K562 (cell line): ENCODE data around the gene RO60. TPM values are rescaled to one million over a fixed set of nuclear protein-coding genes. Genes with fewer than 3 reads are reported as not detected.

ENCODE experiments used
- ATAC-seq: fragments of 200-7000 bp; cut with Tn5 transposase; 3 replicates; pipeline ENCODE4 v1.9.1; 2020; ENCODE audit warnings: moderate library complexity
- BruUV-seq: library from RNA; stranded (reverse); fragments of 400-500 nt; replicated peaks from 2 replicates; lab custom pipeline; 2021; lab: Mats Ljungman, UMichigan
- CTCF ChIA-PET: fragments of 300-600 bp; formaldehyde crosslinking; extraction: SDS; loops from one replicate; lab custom pipeline; 2021; ENCODE audit warnings: low intra/inter-chr PET ratio; lab: Yijun Ruan, JAX
- POLR2A ChIA-PET: fragments of 300-600, 350-650 bp; sonication (Branson Sonifier 250); formaldehyde crosslinking; extraction: SDS; loops from one replicate; lab custom pipeline; 2021; ENCODE audit warnings: antibody characterized with exemption, inconsistent platforms; lab: Yijun Ruan, JAX
- DNase-seq, 4 experiments: peaks; one replicate each; pipeline versions ENCODE4 v3.0.0 to v3.0.0-alpha.2; 2011 to 2018; ENCODE audit warnings: low spot score in 3 of 4, mixed read lengths in 3 of 4; ENCODE audit errors: extremely low read depth in 1 of 4
- FAIRE-seq: peaks from 2 replicates; lab custom pipeline; 2011; peaks lifted over from hg19 to GRCh38; lab: Jason Lieb, UNC
- H2AFZ ChIP-seq: 2 replicates; pipeline ENCODE4 v1.6.0; 2011; ENCODE audit warnings: low read depth, low read length, control low read depth, inconsistent platforms
- H3K27ac ChIP-seq: fragments of 200-600 bp; 3 replicates; pipeline ENCODE4 v1.8.0; 2011; ENCODE audit warnings: low read depth, mild to moderate bottlenecking, control low read depth, inconsistent platforms, low read length, moderate library complexity, mixed read lengths; ENCODE audit errors: extremely low read depth
- H3K27me3 ChIP-seq, 2 experiments: fragments of 300-600 bp in 1 of 2; 2 replicates in 1 of 2; 3 replicates in 1 of 2; pipeline versions ENCODE4 v1.6.0 to v1.8.0; 2011; ENCODE audit warnings: inconsistent platforms in 2 of 2, low read length in 2 of 2, mild to moderate bottlenecking in 1 of 2, mixed read lengths in 1 of 2, moderate library complexity in 1 of 2; ENCODE audit not compliant: control insufficient read depth in 2 of 2, insufficient read depth in 2 of 2
- H3K36me3 ChIP-seq: fragments of 300-600 bp; 3 replicates; pipeline ENCODE4 v1.8.0; 2011; ENCODE audit warnings: mild to moderate bottlenecking, low read length, inconsistent platforms; ENCODE audit not compliant: control insufficient read depth, insufficient read depth
- H3K4me1 ChIP-seq, 2 experiments: fragments of 200-600 bp in 1 of 2; replicated peaks in 1 of 2; 2 replicates in 1 of 2; 3 replicates in 1 of 2; pipeline versions ENCODE4 v1.5.1 to v1.8.0; 2011; ENCODE audit warnings: inconsistent platforms in 2 of 2, low read length in 2 of 2, mild to moderate bottlenecking in 1 of 2, mixed read lengths in 1 of 2, moderate library complexity in 1 of 2; ENCODE audit not compliant: control insufficient read depth in 2 of 2, insufficient read depth in 2 of 2
- H3K4me2 ChIP-seq: 2 replicates; pipeline ENCODE4 v1.6.1; 2011; ENCODE audit warnings: low read length, control low read depth, inconsistent platforms, mixed read lengths; ENCODE audit not compliant: insufficient read depth
- H3K4me3 ChIP-seq: fragments of 200-600 bp; sonication (generic), shearing (Covaris generic); 2 replicates; pipeline ENCODE4 v1.5.1; 2016; ENCODE audit warnings: control low read depth, inconsistent platforms
- H3K79me2 ChIP-seq: fragments of 200-600 bp; 3 replicates; pipeline ENCODE4 v1.8.0; 2011; ENCODE audit warnings: low read length, inconsistent platforms; ENCODE audit not compliant: control insufficient read depth, insufficient read depth
- H3K9ac ChIP-seq, 2 experiments: 2 replicates each; pipeline versions ENCODE4 v1.6.0 to v1.6.1; 2011; ENCODE audit warnings: low read depth in 2 of 2, low read length in 2 of 2, control low read depth in 1 of 2, inconsistent platforms in 1 of 2, mild to moderate bottlenecking in 1 of 2, mixed read lengths in 1 of 2; ENCODE audit not compliant: insufficient read depth in 1 of 2
- H3K9me1 ChIP-seq: one replicate; pipeline ENCODE4 v1.6.0; 2011; ENCODE audit warnings: inconsistent platforms, mild to moderate bottlenecking, low read length, moderate library complexity; ENCODE audit not compliant: control insufficient read depth, insufficient read depth
- H3K9me3 ChIP-seq: replicated peaks from 2 replicates; pipeline ENCODE4 v1.5.1; 2011; ENCODE audit warnings: low read depth, low read length, inconsistent platforms; ENCODE audit not compliant: control insufficient read depth, insufficient read depth
- H4K20me1 ChIP-seq: replicated peaks from 2 replicates; pipeline ENCODE4 v1.6.1; 2011; ENCODE audit warnings: low read length, inconsistent platforms, mixed read lengths; ENCODE audit not compliant: control insufficient read depth, insufficient read depth
- SMAD4 ChIP-seq: fragments of 250-450 bp; sonication (Bioruptor Pico); conservative IDR thresholded peaks from 2 replicates; pipeline ENCODE4 v1.8.0; 2021; ENCODE audit warnings: inconsistent platforms, mild to moderate bottlenecking, moderate library complexity
- SMARCE1 ChIP-seq: fragments of 450-650 bp; IDR thresholded peaks from 2 replicates; pipeline ENCODE4 v1.7.1; 2016; ENCODE audit warnings: mild to moderate bottlenecking
- TGIF2 ChIP-seq: sonication (generic); formaldehyde crosslinking; IDR thresholded peaks from 2 replicates; pipeline ENCODE4 v1.8.1; 2022; ENCODE audit warnings: mild to moderate bottlenecking, missing genetic modification reagents, moderate library complexity
- WGBS: fragments of 100-300 bp; shearing (Covaris generic); methylation state at CpG from one replicate; pipeline ENCODE4 v1.1.6; 2016; ENCODE audit warnings: low coverage, mixed read lengths; ENCODE audit not compliant: insufficient coverage; ENCODE audit errors: missing lambda C conversion rate; 5-methylcytosine and 5-hydroxymethylcytosine counted together
- in situ Hi-C: fragments of 300-500 bp; cut with MboI; formaldehyde crosslinking; loops from 4 replicates; pipeline ENCODE4 v1.15.0; 2018; ENCODE audit warnings: inconsistent platforms, mixed read lengths
- intact Hi-C: fragments of 100-400 bp; cut with micrococcal nuclease; formaldehyde crosslinking; loops from 2 replicates; pipeline ENCODE4 v1.14.2; 2022
- polyA plus RNA-seq, 8 experiments: library from polyadenylated mRNA; depleted of rRNA in 4 of 8; stranded (reverse) in 5 of 8; unstranded in 3 of 8; fragments of >200 nt; fragmentation: Nextera tagmentation in 2 of 8; fragmentation: Illumina TruSeq in 1 of 8; extraction: Ambion mirVana in 2 of 8; extraction: Trizol in 1 of 8; gene quantifications; 2 replicates each; pipeline versions ENCODE4 v1.2.1 to v1.2.3, GENCODE V29; 2011 to 2014; ENCODE audit warnings: inconsistent platforms in 1 of 8, missing spikeins in 1 of 8
- total RNA-seq, 7 experiments: library from RNA; depleted of rRNA in 6 of 7; stranded (reverse); fragments of >200 nt in 6 of 7; fragmentation: Illumina TruSeq in 2 of 7; extraction: Trizol in 2 of 7; gene quantifications; 2 replicates each; pipeline versions ENCODE4 v1.2.1 to v1.2.3, GENCODE V29; 2011 to 2021; ENCODE audit warnings: low replicate concordance in 1 of 7
- TF ChIP-seq, protein P1 (sequence below): fragments of 200-800 bp; sonication (Bioruptor generic); IDR thresholded peaks from 2 replicates; pipeline ENCODE4 v1.6.1; 2017; ENCODE audit warnings: missing genetic modification characterization, missing compliant biosample characterization

RO60 gene
- total and polyA plus RNA-seq, 9 of the 15 experiments (the other 6 are each of a cell fraction or from before 2014, with no cell fraction given) = 24.9 to 187 (median 101) TPM

DNA sequence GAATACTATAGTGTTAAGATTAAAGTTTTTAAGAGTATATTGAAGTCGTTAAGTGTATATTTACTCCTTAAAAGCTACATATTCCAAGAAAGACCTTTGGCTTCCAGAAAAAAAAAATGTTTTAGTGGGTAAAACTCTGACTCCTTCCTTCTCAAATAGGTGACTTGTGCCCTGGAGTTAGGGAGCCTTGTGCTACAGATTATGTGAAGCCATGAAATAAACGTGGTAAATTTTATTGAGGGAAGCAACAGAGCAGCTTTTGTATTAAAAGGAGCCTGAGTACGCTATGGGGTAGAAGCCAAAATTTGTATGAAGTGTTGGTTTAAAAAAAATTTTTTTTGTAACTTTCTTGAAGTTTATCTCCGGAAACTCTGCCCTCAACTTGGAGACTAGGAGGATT, 994 bp downstream of the RO60 start:
- Histone ChIP-seq H3K36me3 (peaks cover 35% of the 10 kb centered on the region), H3K4me3 (peak overlapping the region; percentile 81), H3K79me2 (peaks cover 98% of the 10 kb centered on the region), H3K27ac (peak overlapping the region; percentile 94), H3K4me2 (peak overlapping the region; percentile 100), H3K9me1 (no peaks in the 10 kb centered on the region), H3K9me3 (no peaks in the 10 kb centered on the region), H3K27me3 (no peaks in the 10 kb centered on the region), H4K20me1 (peaks cover 4% of the 10 kb centered on the region), H3K9ac (peak overlapping the region; percentile 76 to 96; a peak in 3 of 4 replicates), H3K4me1 (peaks cover 6 to 17% of the 10 kb centered on the region in 2 experiments; a peak in 3 of 5 replicates), H2AFZ (0 out of 2 replicates have a peak overlapping the region, but pooled peaks have one; percentile 84)
- intact Hi-C loops (no loop called here), in situ Hi-C loops (no loop called here)
- peak in 1 of 4 experiments; percentile 34 for DNase-seq
- ChIA-PET CTCF (no interaction called here), POLR2A (interaction anchor here (0.6 to 1.5 kb wide), 7 partner anchors 9 to 249 kb away, joined by 3 to 5 read pairs (median 3); no protein-coding TSS in a partner anchor)
- TSS peak; percentile 41 for BruUV-seq
- 1% methylated on average over 4 of the region's 4 CpGs for WGBS
- TF ChIP-seq, protein P1, sequence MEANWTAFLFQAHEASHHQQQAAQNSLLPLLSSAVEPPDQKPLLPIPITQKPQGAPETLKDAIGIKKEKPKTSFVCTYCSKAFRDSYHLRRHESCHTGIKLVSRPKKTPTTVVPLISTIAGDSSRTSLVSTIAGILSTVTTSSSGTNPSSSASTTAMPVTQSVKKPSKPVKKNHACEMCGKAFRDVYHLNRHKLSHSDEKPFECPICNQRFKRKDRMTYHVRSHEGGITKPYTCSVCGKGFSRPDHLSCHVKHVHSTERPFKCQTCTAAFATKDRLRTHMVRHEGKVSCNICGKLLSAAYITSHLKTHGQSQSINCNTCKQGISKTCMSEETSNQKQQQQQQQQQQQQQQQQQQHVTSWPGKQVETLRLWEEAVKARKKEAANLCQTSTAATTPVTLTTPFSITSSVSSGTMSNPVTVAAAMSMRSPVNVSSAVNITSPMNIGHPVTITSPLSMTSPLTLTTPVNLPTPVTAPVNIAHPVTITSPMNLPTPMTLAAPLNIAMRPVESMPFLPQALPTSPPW (CRISPR knock-in tag) = peak; percentile 27; the same call in 1 of the 2 replicates
- TF ChIP-seq SMAD4 (CRISPR knock-in tag) (no peak), SMARCE1 (no peak), TGIF2 (0 out of 2 replicates have a peak, but pooled peaks have one; percentile 3)
- no peak for ATAC-seq
- no peak for FAIRE-seq
